Mucosa of descending colon (tissue), 3 donors: Measurements from ENCODE around the gene NKD1. TPM values are rescaled to one million over a fixed set of nuclear protein-coding genes. Genes with fewer than 3 reads are reported as not detected.

Experiments
- ATAC-seq: fragments of 200-7000 bp; cut with Tn5 transposase; one replicate; pipeline ENCODE4 v1.9.1; 2020; ENCODE audit warnings: mild to moderate bottlenecking, moderate library complexity
- DNase-seq, 3 donors: peaks; one replicate each; pipeline ENCODE4 v3.0.0-alpha.2; 2020
- H3K36me3 ChIP-seq: fragments of 200-600 bp; one replicate; pipeline ENCODE4 v1.8.0; 2021; ENCODE audit warnings: low read depth, mild to moderate bottlenecking
- H3K4me1 ChIP-seq: fragments of 200-600 bp; one replicate; pipeline ENCODE4 v1.8.0; 2021; ENCODE audit warnings: low read depth, mild to moderate bottlenecking
- H3K4me3 ChIP-seq: fragments of 200-600 bp; one replicate; pipeline ENCODE4 v1.8.0; 2021; ENCODE audit warnings: mild to moderate bottlenecking
- H3K9me3 ChIP-seq: fragments of 200-600 bp; one replicate; pipeline ENCODE4 v1.8.0; 2021; ENCODE audit warnings: mild to moderate bottlenecking
- CTCF ChIP-seq: fragments of 200-600 bp; IDR thresholded peaks from one replicate; pipeline ENCODE4 v1.8.0; 2022; ENCODE audit warnings: antibody characterized with exemption, mild to moderate bottlenecking
- intact Hi-C, 2 donors: fragments of 100-400 bp; cut with DNase I in 1 of 2; cut with micrococcal nuclease in 1 of 2; formaldehyde crosslinking; loops; one replicate each; pipeline versions ENCODE4 v1.11.0 to v1.11.1; 2022; cut with DNase I, micrococcal nuclease
- total RNA-seq, 3 donors: library from RNA; stranded (reverse); fragmentation: NEBNext Ultra II Directional in 2 of 3; extraction: Animal tissue kit (Norgen Biotek cat#: 25700) in 2 of 3; gene quantifications; one replicate each; pipeline versions ENCODE4 v1.2.1 to v1.2.4, GENCODE V29; 2021 to 2023
- donor health status: DM: no; HTN: no; CAD: no; lungs with moderate emphysema.
- donor health status: DM: no; HTN: no; CAD: no.
- donor health status: DM: no; HTN: yes; CAD: no.

The NKD1 gene
- total RNA-seq, 3 donors from 2014 or later, result 1.6 to 28.0 (median 3.2) TPM

DNA sequence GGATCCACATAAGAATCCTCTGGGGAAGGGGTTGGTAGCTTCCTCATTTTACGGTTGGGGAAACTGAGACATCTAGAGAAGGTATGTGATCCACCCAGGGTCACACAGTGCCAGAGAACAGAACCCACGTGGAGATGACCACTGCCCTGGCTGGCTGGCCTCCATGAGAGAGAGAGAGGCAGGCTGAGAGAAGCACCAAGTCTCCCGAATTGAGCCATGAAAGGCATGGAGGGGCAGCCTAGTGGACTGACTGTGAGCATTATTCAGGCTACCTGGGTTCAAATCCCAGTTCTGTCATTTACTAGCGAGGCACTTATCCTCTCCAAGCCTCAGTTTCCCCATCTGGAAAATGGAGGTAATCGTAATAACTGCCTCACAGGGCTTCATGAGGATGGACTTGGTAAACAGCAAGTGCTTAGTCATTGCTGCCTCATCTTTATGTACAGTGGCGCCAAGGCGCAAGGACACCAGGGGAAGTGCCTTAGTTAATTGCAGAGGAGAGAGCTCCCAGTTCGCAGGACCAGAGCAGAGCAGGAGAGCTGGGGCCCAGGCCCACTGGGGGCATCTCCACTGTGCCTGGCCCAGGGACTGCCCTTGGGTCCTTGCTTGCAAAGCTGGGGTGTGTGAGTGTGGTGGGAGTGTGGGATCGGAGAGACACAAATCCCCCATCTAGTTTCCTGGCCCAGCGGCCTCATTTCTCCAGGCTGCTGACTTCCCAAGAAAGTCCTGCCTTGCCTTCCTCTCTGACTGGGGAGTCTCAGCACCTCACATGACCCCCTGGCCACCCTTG is 71.7 kb downstream of the NKD1 start:
- peak in 1 of 3 donors; percentile 19 for DNase-seq
- Histone ChIP-seq H3K9me3 (no peaks in the 10 kb centered on the region), H3K4me1 (no peaks in the 10 kb centered on the region), H3K36me3 (no peaks in the 10 kb centered on the region), H3K4me3 (no peak overlapping the region)
- intact Hi-C loops, result no loop called here
- ATAC-seq, result no peak
- TF ChIP-seq CTCF, result no peak

DNA sequence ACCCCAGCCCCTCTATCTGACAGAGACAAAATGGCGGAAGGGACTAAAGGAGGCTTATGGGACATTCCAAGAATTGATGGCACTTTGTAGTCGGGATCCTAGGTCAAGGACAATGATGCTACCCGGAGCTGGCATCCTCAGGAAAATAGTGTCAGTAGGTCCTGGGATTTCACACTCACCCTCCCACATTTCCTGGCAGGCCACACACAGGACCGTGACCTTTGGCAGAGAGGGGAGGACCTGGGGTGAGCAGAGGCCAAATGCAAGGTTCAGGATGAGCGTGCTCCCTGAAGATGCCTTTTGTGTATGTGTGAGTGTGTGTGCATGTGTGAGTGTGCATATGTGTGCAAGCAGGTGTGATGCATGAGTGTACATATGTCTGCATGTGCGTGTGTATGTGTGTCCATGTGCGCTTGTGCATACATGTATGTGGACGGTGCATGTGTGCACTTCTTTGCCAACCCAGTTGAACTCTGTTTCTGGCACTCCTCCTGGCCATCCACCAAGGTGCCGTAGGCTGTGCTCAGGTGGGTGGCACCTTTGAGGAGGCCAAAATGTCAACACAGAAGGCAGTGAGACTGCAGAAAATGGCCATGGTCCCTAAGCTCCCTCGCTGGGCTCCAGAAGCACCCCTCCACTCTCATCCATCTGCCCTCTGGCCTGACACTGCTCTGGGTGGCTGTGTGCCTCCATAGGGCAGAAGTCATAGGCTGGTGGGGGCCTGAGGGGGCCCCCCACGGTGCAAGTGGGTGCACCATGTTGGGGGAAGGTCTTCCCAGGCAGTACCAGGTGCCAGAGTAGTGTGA is 72.7 kb downstream of the NKD1 start:
- no peaks in the 10 kb centered on the region for H3K36me3 ChIP-seq
- no peak for ATAC-seq
- intact Hi-C loops, result no loop called here
- no peaks in the 10 kb centered on the region for H3K4me1 ChIP-seq
- DNase-seq, result peak in 1 of 3 donors; percentile 27
- H3K9me3 ChIP-seq, result no peaks in the 10 kb centered on the region
- H3K4me3 ChIP-seq, result no peak overlapping the region
- no peak for TF ChIP-seq CTCF

DNA sequence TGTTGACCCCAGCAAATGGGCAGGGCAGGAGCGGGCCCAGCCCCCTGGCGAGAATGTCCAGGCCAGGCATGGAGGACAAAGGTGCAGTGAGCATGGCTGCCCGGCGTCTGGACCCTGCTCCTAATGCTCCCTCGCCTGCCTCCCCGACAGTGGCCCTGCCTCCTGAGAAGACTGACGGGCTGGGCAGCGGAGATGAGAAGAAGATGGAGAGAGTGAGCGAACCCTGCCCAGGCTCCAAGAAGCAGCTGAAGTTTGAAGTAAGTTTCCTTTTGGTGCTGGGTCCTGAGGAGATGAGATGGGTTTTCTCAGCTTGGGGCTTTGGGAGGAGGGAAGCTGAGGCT is 73.2 kb downstream of the NKD1 start:
- H3K4me1 ChIP-seq, result no peaks in the 10 kb centered on the region
- intact Hi-C loops, result no loop called here
- TF ChIP-seq CTCF, result no peak
- no peak for ATAC-seq
- no peaks in the 10 kb centered on the region for H3K36me3 ChIP-seq
- H3K4me3 ChIP-seq, result no peak overlapping the region
- DNase-seq, result no peak
- no peaks in the 10 kb centered on the region for H3K9me3 ChIP-seq

DNA sequence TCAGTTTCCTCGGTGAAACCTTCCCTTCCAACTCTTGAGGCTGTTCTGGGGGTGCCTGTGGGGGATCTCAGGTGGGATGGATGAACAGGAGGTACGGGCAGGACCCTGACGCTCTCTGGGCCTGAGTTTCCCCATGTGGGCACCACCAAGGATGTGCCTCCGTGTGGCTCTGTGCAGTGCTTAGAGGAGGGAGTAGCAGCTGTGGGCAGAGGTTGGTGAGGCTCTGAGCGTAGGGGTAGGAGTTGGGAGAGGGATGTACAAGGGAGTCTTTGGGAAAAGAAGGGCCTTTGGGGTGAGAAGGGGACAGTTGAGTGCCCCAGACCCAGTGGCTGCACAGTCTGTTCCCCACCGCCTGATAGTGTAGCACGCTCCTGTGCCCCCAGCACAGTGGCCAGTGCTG is 73.8 kb downstream of the NKD1 start:
- Histone ChIP-seq H3K4me1 (peaks cover 1% of the 10 kb centered on the region), H3K4me3 (no peak overlapping the region), H3K9me3 (no peaks in the 10 kb centered on the region), H3K36me3 (no peaks in the 10 kb centered on the region)
- no peak for ATAC-seq
- no peak for TF ChIP-seq CTCF
- DNase-seq, result no peak
- intact Hi-C loops, result no loop called here

- TF ChIP-seq CTCF, result no peak
- intact Hi-C loops, result no loop called here
- no peaks in the 10 kb centered on the region for H3K9me3 ChIP-seq
- no peak for ATAC-seq
- H3K36me3 ChIP-seq, result no peaks in the 10 kb centered on the region
- DNase-seq, result peak in 1 of 3 donors; percentile 24
- peaks cover 7% of the 10 kb centered on the region for H3K4me1 ChIP-seq
- no peak overlapping the region for H3K4me3 ChIP-seq
These were observed 74.6 kb downstream of the NKD1 start for GRCh38 chr16:50622643-50623369.
